GM18511 (cell line): ENCODE measurements around the gene DSE.
A peak's percentile ranks its signal among the peaks of the same experiment; 100 is the strongest.

Experiments used
- ATAC-seq: cut with Tn5 transposase; IDR thresholded peaks from one replicate; pipeline ENCODE4 v1.9.1; 2021; ENCODE audit warnings: mild to moderate bottlenecking, moderate library complexity; ENCODE audit not compliant: unreplicated experiment

The DSE gene

DNA sequence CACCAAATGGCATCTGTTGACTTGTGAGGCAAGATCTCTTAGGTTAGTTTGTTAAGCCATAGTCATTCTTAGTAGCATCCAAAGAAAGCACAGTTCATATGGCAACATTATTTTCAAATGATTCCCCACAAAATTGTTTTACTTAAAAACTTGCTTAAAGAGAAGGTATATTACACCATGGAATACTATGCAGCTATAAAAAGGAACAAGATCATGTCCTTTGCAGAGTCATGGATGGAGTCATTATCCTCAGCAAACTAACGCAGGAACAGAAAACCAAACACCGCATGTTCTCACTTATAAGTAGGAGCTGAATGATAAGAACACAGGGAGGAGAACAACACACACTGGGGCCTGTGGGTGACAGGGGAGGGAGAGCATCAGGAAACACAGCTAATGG, 10.9 kb upstream of the DSE start:
- ATAC-seq, result no peak

DNA sequence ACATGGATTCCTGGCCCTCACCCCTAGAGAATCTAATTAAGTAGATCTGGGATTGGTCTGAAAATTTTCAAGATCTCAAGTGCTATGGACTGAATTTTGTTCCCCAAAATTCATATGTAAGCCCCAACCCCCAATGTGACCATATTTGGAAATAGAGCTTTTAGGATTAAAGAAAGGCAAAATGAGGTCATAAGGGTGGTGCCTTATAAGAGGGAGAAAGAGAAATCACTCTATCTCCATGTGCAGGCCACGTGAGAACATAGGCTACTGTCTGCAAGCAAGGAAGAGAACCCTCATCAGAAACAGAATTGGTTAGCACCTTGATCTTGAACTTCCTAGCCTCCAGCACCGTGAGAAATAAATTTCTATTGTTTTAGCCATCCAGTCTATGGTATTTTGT, 8.5 kb upstream of the DSE start:
- no peak for ATAC-seq

DNA sequence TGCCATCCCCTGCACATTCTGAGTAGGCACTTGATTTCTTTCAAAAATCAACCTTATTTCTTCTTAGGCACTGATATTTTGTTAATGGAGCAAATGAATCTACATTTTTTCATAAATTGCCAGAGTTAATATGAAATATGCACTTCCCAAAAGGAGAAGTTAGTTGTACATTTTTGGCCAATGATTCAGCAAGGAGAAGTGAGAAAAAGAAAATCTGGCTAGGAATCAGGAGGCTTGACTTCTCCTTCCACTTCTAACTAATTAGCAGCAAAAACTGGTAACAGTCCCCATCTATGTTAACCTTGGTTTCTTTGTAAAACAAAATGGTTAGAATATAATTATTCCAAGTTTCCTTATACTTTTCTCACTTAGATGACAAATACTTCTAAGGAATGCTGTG, 7.0 kb upstream of the DSE start:
- no peak for ATAC-seq

DNA sequence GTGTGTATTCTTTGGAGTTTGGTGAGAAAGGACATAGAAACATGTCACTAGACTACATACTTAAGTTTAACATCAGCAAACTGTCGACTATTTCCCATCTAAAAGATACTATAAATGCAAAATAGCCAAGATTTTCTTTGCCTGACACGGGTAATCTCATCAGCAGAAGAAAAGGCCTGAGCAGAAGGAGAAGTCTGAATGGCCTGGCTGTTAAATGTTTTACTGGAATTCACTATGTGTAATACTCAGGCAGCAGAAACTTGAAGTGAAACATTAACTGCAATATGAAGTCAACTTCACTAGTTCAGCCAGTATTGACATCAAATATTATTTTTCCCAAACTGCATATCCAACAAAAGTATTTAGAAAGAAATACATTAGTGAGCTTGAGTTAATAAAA, 6.4 kb upstream of the DSE start:
- peak; percentile 55 for ATAC-seq

DNA sequence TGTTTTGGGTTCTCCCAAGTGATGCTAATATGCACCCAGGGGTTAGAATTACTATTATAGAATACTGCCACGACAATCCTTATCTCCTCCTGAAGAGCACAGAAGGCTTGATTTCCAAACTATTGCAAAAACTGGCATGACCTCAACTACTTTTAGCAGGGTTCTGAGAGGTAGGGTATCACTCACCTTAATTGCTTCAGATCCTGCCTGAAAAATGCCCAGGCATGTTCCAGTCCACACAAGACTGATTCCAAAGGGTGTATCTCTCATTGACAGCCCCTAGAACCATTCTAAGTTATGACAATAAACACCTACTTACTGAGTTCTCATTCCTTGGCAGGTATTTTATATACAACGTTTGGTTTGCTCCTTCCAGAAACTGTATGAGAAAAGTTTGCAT, 5.0 kb upstream of the DSE start:
- ATAC-seq, result no peak

DNA sequence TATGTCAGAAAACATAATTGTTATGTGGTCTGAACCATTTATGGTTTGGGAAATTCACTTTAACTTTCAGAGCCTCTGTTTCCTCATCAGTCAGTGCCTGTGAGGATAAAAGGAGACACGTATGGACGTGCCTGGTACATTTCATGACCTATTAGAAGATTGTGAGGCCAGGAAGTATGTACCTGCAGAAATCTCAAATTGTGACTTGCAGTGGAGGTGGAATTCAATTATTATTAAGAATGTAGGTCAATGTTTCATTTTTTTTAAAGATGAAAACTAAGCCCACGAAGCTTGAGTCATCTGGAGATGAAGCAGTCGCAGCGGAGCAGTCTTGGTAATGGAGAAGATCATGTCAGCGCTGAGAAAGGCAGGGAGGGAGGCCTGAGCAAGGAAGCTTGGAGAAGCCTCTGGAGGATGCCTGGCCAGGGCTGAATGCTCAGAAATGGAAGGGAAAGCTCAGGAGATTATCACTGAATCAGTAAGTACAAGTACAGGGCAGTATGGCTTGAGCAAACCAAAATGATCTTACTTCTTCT, 3.9 kb upstream of the DSE start:
- no peak for ATAC-seq

DNA sequence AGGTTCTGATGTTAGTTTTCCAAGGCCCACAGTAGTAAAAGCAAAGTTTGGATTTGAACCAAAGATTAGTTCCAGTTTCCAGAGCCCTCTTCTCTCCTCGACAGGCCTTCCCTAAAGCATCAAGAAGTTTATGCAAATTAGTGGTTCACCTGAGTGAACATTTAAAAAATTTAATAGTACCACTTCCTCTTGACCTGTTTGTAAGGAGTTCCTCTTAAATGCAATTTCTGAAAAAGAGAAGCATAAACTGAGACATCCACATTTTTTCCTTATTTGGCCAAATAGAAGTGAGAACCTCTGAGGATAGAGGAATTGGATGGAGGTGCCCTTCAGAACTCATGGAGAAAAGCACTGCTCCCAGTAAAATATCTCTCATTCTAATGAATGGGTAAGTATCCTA, 1.2 kb upstream of the DSE start:
- ATAC-seq, result peak; percentile 50

DNA sequence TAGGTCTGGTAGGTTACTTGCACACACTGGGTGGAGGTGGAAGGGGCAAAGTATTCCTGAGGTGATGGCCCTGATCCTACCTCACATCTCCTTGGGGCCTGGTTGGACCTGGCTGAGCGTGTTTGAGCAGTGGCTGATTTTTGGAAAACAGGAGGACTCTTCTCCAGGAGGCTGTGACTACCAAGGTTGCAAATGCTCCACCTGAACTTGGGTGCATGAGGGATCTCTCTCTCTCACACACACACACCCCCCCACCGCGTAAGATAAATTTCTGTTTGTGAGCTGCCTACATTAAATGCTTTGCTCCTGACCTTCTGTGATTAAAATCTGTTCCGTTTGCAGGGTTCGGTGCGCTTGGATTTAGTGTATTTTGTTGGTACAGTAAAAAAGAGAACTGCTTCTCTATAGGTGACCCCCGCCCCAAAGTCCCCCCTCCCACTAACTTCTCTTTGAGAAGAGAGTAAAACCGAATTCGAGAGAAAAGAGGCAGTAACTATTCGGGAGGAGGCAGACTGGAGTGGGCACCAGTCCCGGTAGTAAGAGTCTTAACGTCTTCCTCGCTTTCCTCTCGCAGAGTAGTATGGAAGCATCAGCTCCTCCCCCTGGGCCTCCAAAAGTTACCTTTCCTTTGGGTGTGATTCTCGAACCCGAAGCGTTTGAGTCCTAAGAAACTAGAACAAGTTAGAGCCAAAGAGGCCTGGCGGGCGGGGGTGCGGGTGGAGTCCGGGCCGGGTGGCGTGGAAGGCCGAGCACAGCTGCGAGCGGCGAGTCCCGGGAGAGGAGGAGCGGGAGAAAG, 585 bp upstream of the DSE start:
- no peak for ATAC-seq

DNA sequence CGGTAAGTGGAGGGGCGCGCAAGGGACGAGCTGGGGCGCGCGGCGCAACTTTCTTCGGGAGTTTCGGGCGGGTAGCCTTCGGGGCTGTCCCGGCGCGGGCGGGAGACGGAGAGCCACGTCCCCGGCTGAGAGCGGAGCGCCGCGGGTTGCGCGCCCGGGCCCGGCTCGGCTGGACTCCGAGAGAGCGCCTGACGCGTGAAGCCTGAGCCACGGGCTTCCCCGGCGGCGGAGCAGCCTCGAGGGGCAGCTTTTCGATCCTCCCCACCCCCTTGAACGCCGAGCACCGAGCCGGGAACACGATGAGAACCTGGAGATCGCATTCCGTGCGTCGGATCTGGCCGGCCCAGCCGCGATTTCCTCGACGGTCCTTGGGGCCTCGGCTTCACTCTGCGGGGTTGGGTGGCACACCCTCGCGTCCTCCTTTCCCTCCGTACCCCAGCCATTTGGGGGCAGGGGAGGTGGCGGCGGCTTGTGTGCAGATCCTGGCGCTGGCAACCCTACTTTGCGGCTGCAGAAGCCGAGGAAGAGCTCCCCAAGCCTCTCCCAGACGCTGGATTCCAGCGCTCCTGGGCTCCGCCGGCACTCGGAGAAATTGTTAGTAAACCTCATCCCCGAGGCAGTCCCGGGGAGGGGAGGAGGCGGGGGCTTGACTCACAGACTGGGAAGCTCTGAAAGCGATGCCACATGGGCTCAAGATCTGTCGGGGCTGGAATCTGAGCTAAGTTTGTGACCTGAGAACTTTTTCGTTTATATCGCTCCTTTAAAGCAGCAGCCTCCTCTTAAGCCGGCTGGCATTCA, 572 bp downstream of the DSE start:
- peak; percentile 50 for ATAC-seq

DNA sequence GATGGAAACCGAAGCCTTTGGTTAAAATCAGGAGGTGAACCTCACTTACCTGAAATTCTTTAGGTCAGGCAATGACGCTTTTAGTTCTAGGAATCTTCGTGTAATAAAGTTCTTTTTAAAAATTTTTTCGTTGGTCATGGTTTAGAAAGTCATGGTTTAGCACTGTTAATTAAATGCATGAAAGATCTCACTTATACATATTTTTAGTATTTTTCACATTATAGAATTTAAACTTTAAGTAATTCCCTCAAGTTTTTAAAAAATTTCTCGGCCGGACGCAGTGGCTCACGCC, 1.1 kb downstream of the DSE start:
- no peak for ATAC-seq

DNA sequence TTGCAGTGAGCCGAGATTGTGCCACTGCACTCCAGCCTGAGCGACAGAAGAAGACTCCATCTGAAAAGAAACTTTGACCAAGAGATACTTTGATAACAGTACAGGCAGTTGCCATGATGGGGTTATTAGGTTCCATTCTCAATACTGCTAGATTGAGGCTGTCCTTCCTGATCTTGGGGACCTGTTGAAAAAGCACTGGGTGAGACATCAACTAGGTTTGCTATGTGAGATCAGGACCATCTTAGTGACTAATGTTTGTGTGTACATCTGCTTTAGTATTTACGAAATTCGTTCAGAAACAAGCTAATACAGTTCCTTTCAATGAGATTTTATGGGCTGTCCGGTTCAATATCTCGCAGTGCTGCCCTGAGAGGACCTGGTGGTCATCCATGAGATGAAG, 2.6 kb downstream of the DSE start:
- no peak for ATAC-seq

DNA sequence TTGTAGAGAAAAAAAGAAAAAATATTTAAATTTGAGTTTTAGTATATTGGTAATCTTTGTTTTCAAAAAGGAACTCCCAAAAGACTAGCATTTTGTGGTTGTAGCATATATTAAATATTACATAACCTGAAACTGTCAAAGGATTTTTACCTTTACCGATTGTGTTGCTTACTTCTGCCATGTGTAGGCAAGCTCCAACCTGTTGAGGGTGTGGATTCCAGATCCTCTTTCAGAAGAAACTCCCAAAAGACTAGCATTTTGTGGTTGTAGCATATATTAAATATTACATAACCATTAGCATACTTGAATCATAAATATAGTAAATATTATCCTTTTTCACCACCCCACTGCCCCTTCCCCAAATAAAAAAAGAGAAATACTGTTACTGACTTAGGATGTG, 3.2 kb downstream of the DSE start:
- ATAC-seq, result no peak

DNA sequence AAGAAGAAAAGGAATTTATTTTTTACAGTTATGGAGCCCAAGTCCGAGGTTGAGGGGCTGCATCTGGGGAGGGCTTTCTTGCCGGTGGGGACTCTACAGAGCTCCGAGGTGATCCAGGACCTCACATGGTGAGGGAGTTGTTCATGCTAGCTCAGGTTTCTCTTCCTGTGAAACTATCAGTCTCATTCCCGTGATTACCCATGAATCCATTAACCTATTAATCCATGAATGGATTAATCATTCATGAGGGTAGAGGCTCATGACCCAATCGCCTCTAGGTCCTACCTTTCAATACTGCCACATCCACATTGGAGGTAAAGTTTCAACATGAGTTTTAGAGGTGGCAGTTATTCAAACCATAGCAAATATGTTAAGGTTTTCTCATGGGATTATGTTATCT, 3.8 kb downstream of the DSE start:
- no peak for ATAC-seq

DNA sequence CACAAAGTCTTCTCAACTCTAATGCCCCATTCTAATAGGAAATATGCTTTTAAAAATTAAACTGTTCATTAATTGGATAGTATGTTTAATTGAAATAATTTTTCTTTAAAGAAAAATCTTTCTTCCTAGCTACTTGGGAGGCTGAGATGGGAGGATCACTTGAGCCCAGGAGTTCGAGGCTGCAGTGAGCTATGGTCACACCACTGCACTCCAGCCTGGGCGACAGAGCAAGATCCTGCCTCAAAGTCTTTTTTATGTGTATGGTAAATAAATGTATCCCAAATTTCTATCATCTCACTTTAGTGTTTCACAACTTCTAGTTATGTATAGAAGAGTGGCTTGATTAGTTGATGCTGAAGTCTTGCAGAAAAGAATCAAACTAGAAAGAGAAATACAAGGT, 4.5 kb downstream of the DSE start:
- no peak for ATAC-seq

DNA sequence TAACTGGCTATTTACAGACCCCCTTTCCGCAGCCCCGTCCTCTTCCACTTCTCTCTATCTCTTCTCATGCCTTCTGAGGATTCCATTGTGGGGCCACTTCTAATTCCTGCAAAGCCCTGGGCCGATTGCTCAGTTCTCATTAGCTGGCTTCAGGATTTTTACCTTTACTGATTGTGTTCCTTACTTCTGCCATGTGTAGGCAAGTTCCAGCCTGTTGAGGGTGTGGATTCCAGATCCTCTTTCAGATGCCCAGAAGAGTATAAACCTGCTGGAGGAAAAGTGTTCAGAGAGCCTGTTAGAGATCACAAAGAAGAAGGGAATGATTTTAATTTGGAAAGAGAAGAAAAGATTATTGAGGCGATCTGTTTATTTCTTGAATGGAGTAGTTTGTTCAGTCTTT, 5.4 kb downstream of the DSE start:
- ATAC-seq, result no peak

DNA sequence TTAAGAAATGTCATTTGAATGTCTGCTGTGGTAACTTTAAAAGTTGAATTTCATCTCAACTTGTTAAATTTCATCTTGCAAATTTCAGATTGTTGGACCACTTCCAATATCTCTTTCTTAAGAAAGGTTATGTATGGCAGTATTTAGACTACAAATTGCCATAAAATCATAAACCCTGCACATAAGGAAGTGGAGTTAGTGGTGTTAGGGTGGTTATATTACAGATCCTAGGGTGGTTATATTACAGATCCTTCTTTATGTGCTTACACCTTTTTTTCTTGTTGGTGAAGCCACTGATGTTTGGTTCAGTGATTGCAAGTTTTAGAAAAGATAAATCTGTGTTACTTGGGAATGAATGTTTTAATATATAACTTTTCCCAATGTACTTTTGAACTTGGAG, 9.0 kb downstream of the DSE start:
- no peak for ATAC-seq

DNA sequence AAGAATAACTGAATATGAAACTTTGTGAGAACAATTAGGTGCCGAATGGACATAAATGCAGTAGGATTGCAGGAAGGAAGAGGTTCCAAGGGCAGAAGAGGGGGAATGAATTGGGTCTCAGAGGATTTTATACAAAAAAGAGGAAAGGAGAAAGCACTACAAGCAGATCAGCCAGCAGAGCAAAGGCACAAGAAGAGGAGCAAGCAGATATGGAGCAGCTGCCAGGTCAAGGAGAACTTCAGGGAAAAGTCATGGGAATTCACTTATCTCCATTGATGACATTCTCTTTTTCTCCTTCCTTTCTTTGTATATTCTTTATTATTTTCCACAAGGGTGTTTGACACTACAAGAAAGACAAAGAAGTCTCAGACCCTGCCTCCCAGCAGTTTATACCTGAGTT, 9.6 kb downstream of the DSE start:
- ATAC-seq, result no peak

DNA sequence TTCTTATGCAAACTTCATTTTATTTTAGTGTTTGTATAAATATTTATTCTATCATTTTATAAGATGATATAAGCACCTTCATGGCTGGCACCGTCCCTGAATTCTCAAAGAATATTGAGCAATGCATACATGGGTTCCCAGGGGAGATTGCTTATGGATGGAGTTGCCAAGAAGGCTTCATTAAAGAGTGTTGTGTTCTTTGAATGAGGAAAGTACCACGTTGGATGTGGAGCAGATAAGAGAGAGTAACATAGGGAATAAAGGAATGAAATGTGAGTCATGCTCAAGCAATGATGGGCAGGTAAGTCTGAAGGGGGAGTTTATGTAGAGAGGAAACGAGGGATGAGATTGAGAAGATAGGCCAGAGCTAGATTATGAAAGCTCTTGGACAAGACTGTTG, 10.3 kb downstream of the DSE start:
- no peak for ATAC-seq

DNA sequence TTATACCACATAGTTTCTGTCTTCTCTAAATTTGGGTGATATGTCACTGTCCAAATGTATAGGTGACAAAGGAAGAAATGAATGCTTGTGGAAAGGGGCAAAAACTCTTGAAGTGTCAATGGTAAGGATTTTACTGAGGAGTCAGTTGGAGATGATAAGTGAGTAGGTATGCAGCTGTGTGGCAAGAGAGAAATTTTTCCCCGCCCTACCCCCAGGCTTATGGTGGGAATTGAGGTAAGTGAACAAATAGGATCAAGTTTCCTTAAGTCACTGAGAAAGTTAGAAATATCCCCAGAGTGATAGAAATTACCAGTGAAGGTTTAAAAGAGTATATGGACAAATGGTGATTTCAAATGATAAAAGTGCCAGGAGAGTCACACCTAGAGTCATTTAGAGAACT, 11.8 kb downstream of the DSE start:
- ATAC-seq, result no peak

DNA sequence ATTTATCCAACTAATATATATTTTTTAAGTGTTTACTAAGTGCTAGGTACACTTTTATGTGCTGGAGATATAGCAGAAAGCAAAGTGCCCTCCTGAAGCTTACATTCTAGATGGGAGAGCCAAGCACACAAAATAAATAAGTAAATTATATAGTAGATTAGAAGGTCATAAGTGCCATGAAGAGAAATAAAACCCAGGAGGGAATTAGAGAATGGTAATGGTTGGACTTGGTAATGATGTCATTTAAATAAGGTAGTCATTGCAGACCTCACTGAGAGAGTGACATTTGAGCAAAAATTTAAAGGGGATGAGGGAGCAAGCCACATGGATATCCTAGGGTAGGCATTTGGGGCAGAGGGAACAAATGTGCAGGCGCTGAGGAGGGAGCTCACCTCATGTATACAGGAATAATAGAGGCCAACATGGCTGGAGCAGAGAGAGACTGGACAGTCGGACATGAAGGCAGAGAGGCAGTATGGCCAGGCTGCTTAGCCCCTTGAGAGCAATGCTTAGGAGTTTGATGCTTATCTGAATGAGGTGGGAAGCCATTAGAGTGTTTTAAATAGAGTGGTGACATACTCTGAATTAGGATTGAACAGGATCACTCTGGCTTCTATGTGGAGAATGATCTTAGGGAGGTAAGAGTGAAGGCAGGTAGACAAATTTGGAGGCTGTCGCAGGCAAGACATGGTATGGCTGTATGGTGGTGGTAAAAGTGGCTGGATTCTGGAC, 14.1 kb downstream of the DSE start:
- ATAC-seq, result no peak

DNA sequence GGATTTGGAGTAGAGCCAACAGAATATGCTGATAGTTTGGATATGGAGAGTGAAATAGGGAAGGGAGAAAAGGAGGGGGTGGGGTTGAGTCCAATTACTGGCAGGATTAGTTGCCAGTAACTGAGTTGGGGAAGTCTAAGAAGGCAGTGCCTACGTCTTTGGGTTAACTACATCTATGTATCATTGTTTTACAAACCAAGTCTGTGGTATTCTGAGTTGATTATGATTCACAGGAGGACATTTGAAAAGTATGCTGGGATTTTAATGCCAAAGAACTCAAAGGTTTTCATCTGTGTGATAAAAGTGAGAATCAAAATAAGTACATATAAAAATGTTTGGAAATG, 14.7 kb downstream of the DSE start:
- ATAC-seq, result no peak

DNA sequence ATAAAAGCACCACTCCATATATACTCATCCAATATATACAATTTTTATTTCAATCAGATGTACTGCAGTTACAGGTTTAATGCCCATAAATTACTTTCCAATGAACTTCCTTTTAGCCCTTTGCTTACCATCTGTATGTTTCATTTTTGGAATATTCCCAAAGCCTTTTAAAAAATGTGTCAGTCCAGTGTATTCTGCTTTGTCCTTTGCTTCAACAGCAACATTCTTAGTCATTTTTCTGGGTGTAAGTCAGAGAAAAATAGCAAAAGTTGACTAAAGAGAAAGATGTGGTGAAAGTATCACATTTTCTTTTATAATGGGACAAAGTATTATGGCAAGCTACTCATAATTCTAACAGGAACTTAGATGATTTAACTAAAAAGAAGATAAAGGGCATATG, 15.2 kb downstream of the DSE start:
- ATAC-seq, result no peak
